Measurements from ENCODE around the gene WWOX.

WWOX gene

GRCh38 chr16:79131321-79132075, 1032.0 kb downstream of the WWOX start:
- 87 to 100% methylated on average over 4 of the region's 6 CpGs for WGBS, 2 experiments (ENCODE audit: insufficient coverage in 2 of 2)
- Histone ChIP-seq H3K9me3 (ENCODE audit: control insufficient read depth, low read length) (no peaks in the 10 kb centered on the region), H3K36me3 (ENCODE audit: control insufficient read depth, insufficient read depth, low read length) (no peaks in the 10 kb centered on the region), H3K27ac (ENCODE audit: low read depth, low read length, severe bottlenecking) (no peak overlapping the region), H3K4me3 (ENCODE audit: extremely low read depth, insufficient read depth, low read length, poor library complexity, severe bottlenecking) (no peak overlapping the region), H3K4me1 (ENCODE audit: control insufficient read depth, insufficient read depth, low read length, poor library complexity, severe bottlenecking) (no peaks in the 10 kb centered on the region)

- Histone ChIP-seq H3K36me3 (ENCODE audit: control insufficient read depth, insufficient read depth, low read length) (no peaks in the 10 kb centered on the region), H3K4me3 (ENCODE audit: extremely low read depth, insufficient read depth, low read length, poor library complexity, severe bottlenecking) (no peak overlapping the region), H3K9me3 (ENCODE audit: control insufficient read depth, low read length) (no peaks in the 10 kb centered on the region), H3K4me1 (ENCODE audit: control insufficient read depth, insufficient read depth, low read length, poor library complexity, severe bottlenecking) (no peaks in the 10 kb centered on the region), H3K27ac (ENCODE audit: low read depth, low read length, severe bottlenecking) (no peak overlapping the region)
- WGBS, 2 experiments (ENCODE audit: insufficient coverage in 2 of 2): 73 to 94% methylated on average over 2 to 3 of the region's 3 CpGs
Measured at GRCh38 chr16:79132701-79133100, 1033.2 kb downstream of the WWOX start.

- Histone ChIP-seq H3K4me3 (ENCODE audit: extremely low read depth, insufficient read depth, low read length, poor library complexity, severe bottlenecking) (no peak overlapping the region), H3K36me3 (ENCODE audit: control insufficient read depth, insufficient read depth, low read length) (no peaks in the 10 kb centered on the region), H3K4me1 (ENCODE audit: control insufficient read depth, insufficient read depth, low read length, poor library complexity, severe bottlenecking) (no peaks in the 10 kb centered on the region), H3K27ac (ENCODE audit: low read depth, low read length, severe bottlenecking) (no peak overlapping the region), H3K9me3 (ENCODE audit: control insufficient read depth, low read length) (no peaks in the 10 kb centered on the region)
- 75 to 93% methylated on average over 2 to 4 of the region's 5 CpGs for WGBS, 2 experiments (ENCODE audit: insufficient coverage in 2 of 2)
Measured at GRCh38 chr16:79134300-79134699, 1034.8 kb downstream of the WWOX start.

- Histone ChIP-seq H3K4me3 (ENCODE audit: extremely low read depth, insufficient read depth, low read length, poor library complexity, severe bottlenecking) (no peak overlapping the region), H3K27ac (ENCODE audit: low read depth, low read length, severe bottlenecking) (no peak overlapping the region), H3K4me1 (ENCODE audit: control insufficient read depth, insufficient read depth, low read length, poor library complexity, severe bottlenecking) (no peaks in the 10 kb centered on the region), H3K36me3 (ENCODE audit: control insufficient read depth, insufficient read depth, low read length) (no peaks in the 10 kb centered on the region), H3K9me3 (ENCODE audit: control insufficient read depth, low read length) (no peaks in the 10 kb centered on the region)
- WGBS, 2 experiments (ENCODE audit: insufficient coverage in 2 of 2): 87 to 93% methylated on average over 5 to 6 of the region's 7 CpGs
Measured at GRCh38 chr16:79136955-79137354, 1037.5 kb downstream of the WWOX start.

GRCh38 chr16:79137426-79137939, 1038.0 kb downstream of the WWOX start:
- H3K36me3 ChIP-seq (ENCODE audit: control insufficient read depth, insufficient read depth, low read length): no peaks in the 10 kb centered on the region
- H3K4me1 ChIP-seq (ENCODE audit: control insufficient read depth, insufficient read depth, low read length, poor library complexity, severe bottlenecking): no peaks in the 10 kb centered on the region
- no peak overlapping the region for H3K4me3 ChIP-seq (ENCODE audit: extremely low read depth, insufficient read depth, low read length, poor library complexity, severe bottlenecking)
- no peak overlapping the region for H3K27ac ChIP-seq (ENCODE audit: low read depth, low read length, severe bottlenecking)
- 77 to 100% methylated on average over 1 to 3 of the region's 6 CpGs for WGBS, 2 experiments (ENCODE audit: insufficient coverage in 2 of 2)
- H3K9me3 ChIP-seq (ENCODE audit: control insufficient read depth, low read length): no peaks in the 10 kb centered on the region

- 95 to 96% methylated on average over 6 of the region's 7 CpGs for WGBS, 2 experiments (ENCODE audit: insufficient coverage in 2 of 2)
- Histone ChIP-seq H3K4me1 (ENCODE audit: control insufficient read depth, insufficient read depth, low read length, poor library complexity, severe bottlenecking) (no peaks in the 10 kb centered on the region), H3K36me3 (ENCODE audit: control insufficient read depth, insufficient read depth, low read length) (no peaks in the 10 kb centered on the region), H3K27ac (ENCODE audit: low read depth, low read length, severe bottlenecking) (no peak overlapping the region), H3K9me3 (ENCODE audit: control insufficient read depth, low read length) (no peaks in the 10 kb centered on the region), H3K4me3 (ENCODE audit: extremely low read depth, insufficient read depth, low read length, poor library complexity, severe bottlenecking) (no peak overlapping the region)
Measured at GRCh38 chr16:79139799-79140198, 1040.3 kb downstream of the WWOX start.

- no peaks in the 10 kb centered on the region for H3K36me3 ChIP-seq (ENCODE audit: control insufficient read depth, insufficient read depth, low read length)
- WGBS, 2 experiments (ENCODE audit: insufficient coverage in 2 of 2): 100% methylated on average over 1 of the region's 2 CpGs; no CpG with 5 or more reads in 1 of the 2 experiments
- H3K9me3 ChIP-seq (ENCODE audit: control insufficient read depth, low read length): no peaks in the 10 kb centered on the region
- no peak overlapping the region for H3K4me3 ChIP-seq (ENCODE audit: extremely low read depth, insufficient read depth, low read length, poor library complexity, severe bottlenecking)
- H3K27ac ChIP-seq (ENCODE audit: low read depth, low read length, severe bottlenecking): no peak overlapping the region
- no peaks in the 10 kb centered on the region for H3K4me1 ChIP-seq (ENCODE audit: control insufficient read depth, insufficient read depth, low read length, poor library complexity, severe bottlenecking)
Measured at GRCh38 chr16:79143026-79143425, 1043.6 kb downstream of the WWOX start.

GRCh38 chr16:79150151-79150550, 1050.7 kb downstream of the WWOX start:
- H3K27ac ChIP-seq (ENCODE audit: low read depth, low read length, severe bottlenecking): no peak overlapping the region
- H3K4me1 ChIP-seq (ENCODE audit: control insufficient read depth, insufficient read depth, low read length, poor library complexity, severe bottlenecking): no peaks in the 10 kb centered on the region
- H3K4me3 ChIP-seq (ENCODE audit: extremely low read depth, insufficient read depth, low read length, poor library complexity, severe bottlenecking): no peak overlapping the region
- 100% methylated on average over 1 of the region's 1 CpG for WGBS, 2 experiments (ENCODE audit: insufficient coverage in 2 of 2)
- no peaks in the 10 kb centered on the region for H3K9me3 ChIP-seq (ENCODE audit: control insufficient read depth, low read length)
- no peaks in the 10 kb centered on the region for H3K36me3 ChIP-seq (ENCODE audit: control insufficient read depth, insufficient read depth, low read length)

- Histone ChIP-seq H3K36me3 (ENCODE audit: control insufficient read depth, insufficient read depth, low read length) (no peaks in the 10 kb centered on the region), H3K4me1 (ENCODE audit: control insufficient read depth, insufficient read depth, low read length, poor library complexity, severe bottlenecking) (no peaks in the 10 kb centered on the region), H3K9me3 (ENCODE audit: control insufficient read depth, low read length) (no peaks in the 10 kb centered on the region), H3K4me3 (ENCODE audit: extremely low read depth, insufficient read depth, low read length, poor library complexity, severe bottlenecking) (no peak overlapping the region), H3K27ac (ENCODE audit: low read depth, low read length, severe bottlenecking) (no peak overlapping the region)
- 89 to 98% methylated on average over 12 of the region's 13 CpGs for WGBS, 2 experiments (ENCODE audit: insufficient coverage in 2 of 2)
Measured at GRCh38 chr16:79150632-79151310, 1051.3 kb downstream of the WWOX start.

GRCh38 chr16:79154086-79154485, 1054.6 kb downstream of the WWOX start:
- Histone ChIP-seq H3K27ac (ENCODE audit: low read depth, low read length, severe bottlenecking) (no peak overlapping the region), H3K4me1 (ENCODE audit: control insufficient read depth, insufficient read depth, low read length, poor library complexity, severe bottlenecking) (no peaks in the 10 kb centered on the region), H3K4me3 (ENCODE audit: extremely low read depth, insufficient read depth, low read length, poor library complexity, severe bottlenecking) (no peak overlapping the region), H3K36me3 (ENCODE audit: control insufficient read depth, insufficient read depth, low read length) (no peaks in the 10 kb centered on the region), H3K9me3 (ENCODE audit: control insufficient read depth, low read length) (no peaks in the 10 kb centered on the region)
- WGBS, 2 experiments (ENCODE audit: insufficient coverage in 2 of 2): 67 to 77% methylated on average over 2 of the region's 3 CpGs

- Histone ChIP-seq H3K36me3 (ENCODE audit: control insufficient read depth, insufficient read depth, low read length) (no peaks in the 10 kb centered on the region), H3K4me3 (ENCODE audit: extremely low read depth, insufficient read depth, low read length, poor library complexity, severe bottlenecking) (no peak overlapping the region), H3K4me1 (ENCODE audit: control insufficient read depth, insufficient read depth, low read length, poor library complexity, severe bottlenecking) (no peaks in the 10 kb centered on the region), H3K27ac (ENCODE audit: low read depth, low read length, severe bottlenecking) (no peak overlapping the region), H3K9me3 (ENCODE audit: control insufficient read depth, low read length) (no peaks in the 10 kb centered on the region)
- WGBS, 2 experiments (ENCODE audit: insufficient coverage in 2 of 2): 80% methylated on average over 1 of the region's 3 CpGs; no CpG with 5 or more reads in 1 of the 2 experiments
Measured at GRCh38 chr16:79155471-79155870, 1056.0 kb downstream of the WWOX start.
